DND-41 (cell line): ENCODE data around the gene FEM1C.
A peak's percentile ranks its signal among the peaks of the same experiment; 100 is the strongest.

ENCODE experiments used
- ATAC-seq: fragments of 200-7000 bp; cut with Tn5 transposase; 3 replicates; pipeline ENCODE4 v1.9.1; 2021; ENCODE audit warnings: low read depth; ENCODE audit not compliant: insufficient read depth
- DNase-seq: peaks from one replicate; pipeline ENCODE4 v3.0.0-alpha.2; 2020
- H2AFZ ChIP-seq: 2 replicates; pipeline ENCODE4 v1.6.0; 2012; ENCODE audit warnings: low read depth, low read length
- H3K27ac ChIP-seq: 2 replicates; pipeline ENCODE4 v1.5.1; 2012; ENCODE audit warnings: low read length, inconsistent platforms
- H3K27me3 ChIP-seq: fragments of 200-600 bp; sonication (generic); 2 replicates; pipeline ENCODE4 v1.6.0; 2012; ENCODE audit warnings: low read length, mild to moderate bottlenecking, inconsistent platforms; ENCODE audit not compliant: insufficient read depth, poor library complexity
- H3K36me3 ChIP-seq: 2 replicates; pipeline ENCODE4 v1.5.1; 2012; ENCODE audit warnings: low read length, inconsistent platforms; ENCODE audit not compliant: insufficient read depth
- H3K4me1 ChIP-seq: 2 replicates; pipeline ENCODE4 v1.5.1; 2012; ENCODE audit warnings: mild to moderate bottlenecking, low read length; ENCODE audit not compliant: insufficient read depth
- H3K4me2 ChIP-seq: 2 replicates; pipeline ENCODE4 v1.6.0; 2012; ENCODE audit warnings: mild to moderate bottlenecking, moderate library complexity, low read length, inconsistent platforms; ENCODE audit not compliant: insufficient read depth
- H3K4me3 ChIP-seq, 2 experiments: fragments of 200-600 bp in 1 of 2; shearing (Covaris generic) in 1 of 2; 2 replicates each; pipeline ENCODE4 v1.5.1; 2012 to 2016; ENCODE audit warnings: inconsistent platforms in 2 of 2, low read length in 2 of 2, mild to moderate bottlenecking in 2 of 2, low read depth in 1 of 2, moderate library complexity in 1 of 2
- H3K79me2 ChIP-seq: 2 replicates; pipeline ENCODE4 v1.6.0; 2012; ENCODE audit warnings: low read length, inconsistent platforms; ENCODE audit not compliant: insufficient read depth
- H3K9ac ChIP-seq: 2 replicates; pipeline ENCODE4 v1.6.0; 2012; ENCODE audit warnings: low read depth, mild to moderate bottlenecking, inconsistent platforms, low read length, moderate library complexity
- H3K9me3 ChIP-seq: 2 replicates; pipeline ENCODE4 v1.5.1; 2012; ENCODE audit warnings: low read length, moderate library complexity, mild to moderate bottlenecking, inconsistent platforms; ENCODE audit not compliant: insufficient read depth, severe bottlenecking
- H4K20me1 ChIP-seq: 2 replicates; pipeline ENCODE4 v1.6.0; 2012; ENCODE audit warnings: low read length; ENCODE audit not compliant: insufficient read depth
- EZH2 ChIP-seq: IDR thresholded peaks from 3 replicates; pipeline ENCODE4 v1.6.1; 2012; ENCODE audit warnings: borderline replicate concordance, low read depth, mild to moderate bottlenecking, moderate library complexity, low read length, inconsistent platforms; ENCODE audit not compliant: severe bottlenecking
- TF ChIP-seq, protein P1 (sequence below): IDR thresholded peaks from 2 replicates; pipeline ENCODE4 v1.5.1; 2012; ENCODE audit warnings: borderline replicate concordance, low read length, moderate library complexity, mild to moderate bottlenecking; ENCODE audit not compliant: poor library complexity, severe bottlenecking; ENCODE audit errors: extremely low read depth

Gene FEM1C, protein sequence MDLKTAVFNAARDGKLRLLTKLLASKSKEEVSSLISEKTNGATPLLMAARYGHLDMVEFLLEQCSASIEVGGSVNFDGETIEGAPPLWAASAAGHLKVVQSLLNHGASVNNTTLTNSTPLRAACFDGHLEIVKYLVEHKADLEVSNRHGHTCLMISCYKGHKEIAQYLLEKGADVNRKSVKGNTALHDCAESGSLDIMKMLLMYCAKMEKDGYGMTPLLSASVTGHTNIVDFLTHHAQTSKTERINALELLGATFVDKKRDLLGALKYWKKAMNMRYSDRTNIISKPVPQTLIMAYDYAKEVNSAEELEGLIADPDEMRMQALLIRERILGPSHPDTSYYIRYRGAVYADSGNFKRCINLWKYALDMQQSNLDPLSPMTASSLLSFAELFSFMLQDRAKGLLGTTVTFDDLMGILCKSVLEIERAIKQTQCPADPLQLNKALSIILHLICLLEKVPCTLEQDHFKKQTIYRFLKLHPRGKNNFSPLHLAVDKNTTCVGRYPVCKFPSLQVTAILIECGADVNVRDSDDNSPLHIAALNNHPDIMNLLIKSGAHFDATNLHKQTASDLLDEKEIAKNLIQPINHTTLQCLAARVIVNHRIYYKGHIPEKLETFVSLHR

GRCh38 chr5:115544436-115545350 is at the start of gene FEM1C:
Gene FEM1C (minus strand): TSS chr5:115544775. CDS start chr5:115543493, 1,282 bp downstream.
- Histone ChIP-seq H3K79me2 (peaks cover 49% of the 10 kb centered on the region), H4K20me1 (peaks cover 37% of the 10 kb centered on the region), H3K4me3 (peak within 1 kb of the TSS; percentile 84 to 87), H3K27me3 (no peaks in the 10 kb centered on the region), H2AFZ (peak within 1 kb of the TSS; percentile 77), H3K27ac (peak within 1 kb of the TSS; percentile 86), H3K9me3 (peaks cover 16% of the 10 kb centered on the region), H3K9ac (peak within 1 kb of the TSS; percentile 96), H3K4me2 (peak within 1 kb of the TSS; percentile 85), H3K36me3 (peaks cover 38% of the 10 kb centered on the region), H3K4me1 (peaks cover 45% of the 10 kb centered on the region)
- TF ChIP-seq, protein P1, sequence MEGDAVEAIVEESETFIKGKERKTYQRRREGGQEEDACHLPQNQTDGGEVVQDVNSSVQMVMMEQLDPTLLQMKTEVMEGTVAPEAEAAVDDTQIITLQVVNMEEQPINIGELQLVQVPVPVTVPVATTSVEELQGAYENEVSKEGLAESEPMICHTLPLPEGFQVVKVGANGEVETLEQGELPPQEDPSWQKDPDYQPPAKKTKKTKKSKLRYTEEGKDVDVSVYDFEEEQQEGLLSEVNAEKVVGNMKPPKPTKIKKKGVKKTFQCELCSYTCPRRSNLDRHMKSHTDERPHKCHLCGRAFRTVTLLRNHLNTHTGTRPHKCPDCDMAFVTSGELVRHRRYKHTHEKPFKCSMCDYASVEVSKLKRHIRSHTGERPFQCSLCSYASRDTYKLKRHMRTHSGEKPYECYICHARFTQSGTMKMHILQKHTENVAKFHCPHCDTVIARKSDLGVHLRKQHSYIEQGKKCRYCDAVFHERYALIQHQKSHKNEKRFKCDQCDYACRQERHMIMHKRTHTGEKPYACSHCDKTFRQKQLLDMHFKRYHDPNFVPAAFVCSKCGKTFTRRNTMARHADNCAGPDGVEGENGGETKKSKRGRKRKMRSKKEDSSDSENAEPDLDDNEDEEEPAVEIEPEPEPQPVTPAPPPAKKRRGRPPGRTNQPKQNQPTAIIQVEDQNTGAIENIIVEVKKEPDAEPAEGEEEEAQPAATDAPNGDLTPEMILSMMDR: no peak
- no peak for TF ChIP-seq EZH2
- DNase-seq: peak; percentile 95
- ATAC-seq: peak; percentile 87

GRCh38 chr5:115589043-115589442 is 44.5 kb upstream of the FEM1C start:
- no peak for ATAC-seq
- H3K4me2 ChIP-seq: no peak overlapping the region
- H4K20me1 ChIP-seq: no peaks in the 10 kb centered on the region
- H3K27ac ChIP-seq: no peak overlapping the region
- H3K4me3 ChIP-seq: no peak overlapping the region
- no peak overlapping the region for H3K9ac ChIP-seq
- H3K36me3 ChIP-seq: no peaks in the 10 kb centered on the region
- H2AFZ ChIP-seq: no peak overlapping the region
- no peaks in the 10 kb centered on the region for H3K9me3 ChIP-seq
- no peak for DNase-seq
- TF ChIP-seq, protein P1: no peak
- no peak for TF ChIP-seq EZH2
- no peaks in the 10 kb centered on the region for H3K79me2 ChIP-seq
- no peaks in the 10 kb centered on the region for H3K27me3 ChIP-seq
- H3K4me1 ChIP-seq: no peaks in the 10 kb centered on the region

- Histone ChIP-seq H3K79me2 (no peaks in the 10 kb centered on the region), H3K27ac (no peak overlapping the region), H3K4me1 (no peaks in the 10 kb centered on the region), H3K36me3 (no peaks in the 10 kb centered on the region), H3K9me3 (no peaks in the 10 kb centered on the region), H2AFZ (no peak overlapping the region), H3K4me3 (no peak overlapping the region), H3K27me3 (no peaks in the 10 kb centered on the region), H3K4me2 (no peak overlapping the region), H3K9ac (no peak overlapping the region), H4K20me1 (no peaks in the 10 kb centered on the region)
- TF ChIP-seq EZH2: no peak
- TF ChIP-seq, protein P1: no peak
- DNase-seq (no peak), ATAC-seq (no peak)
Observed at GRCh38 chr5:115588640-115589039, 44.1 kb upstream of the FEM1C start.
